Psoas muscle (tissue), 8 donors: ENCODE measurements around the gene EPB41L4B. TPM values are rescaled to one million over a fixed set of nuclear protein-coding genes. Genes with fewer than 3 reads are reported as not detected.

ENCODE experiments used
- ATAC-seq, 4 donors: fragments of 200-7000 bp; cut with Tn5 transposase; one replicate each; pipeline ENCODE4 v1.9.1; 2020; ENCODE audit warnings: moderate library complexity in 3 of 4, mild to moderate bottlenecking in 2 of 4
- DNase-seq, 2 donors: peaks; one replicate each; pipeline ENCODE4 v3.0.0-alpha.2; 2020
- H3K27ac ChIP-seq: fragments of 200-600 bp; one replicate; pipeline ENCODE4 v1.8.0; 2022
- H3K27me3 ChIP-seq, 3 donors: fragments of 200-600 bp in 1 of 3; one replicate each; pipeline versions ENCODE4 v1.6.1 to v1.8.0; 2013 to 2022; ENCODE audit warnings: low read length in 2 of 3, mild to moderate bottlenecking in 2 of 3, moderate library complexity in 1 of 3; ENCODE audit not compliant: insufficient read depth in 3 of 3
- H3K36me3 ChIP-seq, 2 donors: fragments of 200-600 bp in 1 of 2; one replicate each; pipeline versions ENCODE4 v1.6.1 to v1.8.0; 2013 to 2022; ENCODE audit warnings: low read depth in 1 of 2, mild to moderate bottlenecking in 1 of 2, moderate library complexity in 1 of 2; ENCODE audit not compliant: insufficient read depth in 1 of 2
- H3K4me1 ChIP-seq: fragments of 200-600 bp; one replicate; pipeline ENCODE4 v1.8.0; 2022
- H3K4me3 ChIP-seq: fragments of 200-600 bp; one replicate; pipeline ENCODE4 v1.8.0; 2022; ENCODE audit warnings: mild to moderate bottlenecking
- H3K9me3 ChIP-seq: fragments of 200-600 bp; one replicate; pipeline ENCODE4 v1.8.0; 2022
- CTCF ChIP-seq: fragments of 200-600 bp; IDR thresholded peaks from one replicate; pipeline ENCODE4 v1.8.0; 2022; ENCODE audit warnings: antibody characterized with exemption
- WGBS, 3 donors: extraction: QIAGEN DNeasy Blood & Tissue Kit; methylation state at CpG; one replicate each; pipeline versions ENCODE4 v1.1.6 to v1.1.7; 2013; 5-methylcytosine and 5-hydroxymethylcytosine counted together
- intact Hi-C, 2 donors: fragments of 100-400 bp; cut with DNase I; formaldehyde crosslinking; loops; one replicate each; pipeline versions ENCODE4 v1.11.0 to v1.14.2; 2022
- polyA plus RNA-seq, 3 donors: library from polyadenylated mRNA; stranded (reverse); fragments of 200-250 nt; gene quantifications; one replicate each; pipeline ENCODE4 v1.2.3, GENCODE V29; 2013
- total RNA-seq, 4 donors: library from RNA; stranded (reverse); fragmentation: NEBNext Ultra II Directional in 2 of 4; extraction: Animal tissue kit (Norgen Biotek cat#: 25700) in 2 of 4; gene quantifications; one replicate each; pipeline versions ENCODE4 v1.2.1 to v1.2.4, GENCODE V29; 2021 to 2023
- donor health status: healthy with polysubstance abuse.
- donor health status: DM: no; HTN: no; CAD: no; lungs with moderate emphysema.
- donor health status: Bipolar disorder and iron deficiency.
- donor health status: healthy.
- donor health status: DM: yes; HTN: yes; CAD: no.
- donor health status: DM: no; HTN: no; CAD: no.
- donor health status: DM: no; HTN: no; CAD: no.
- donor health status: DM: yes; HTN: yes; CAD: no.

EPB41L4B gene
- total and polyA plus RNA-seq, 7 donors: 0.33 to 4.6 (median 1.8) TPM

- DNase-seq: peak in 1 of 2 donors; percentile 16
- H3K27me3 ChIP-seq: peaks cover 0 to 17% (median 1%) of the 10 kb centered on the region in 3 donors
- H3K36me3 ChIP-seq: no peaks in the 10 kb centered on the region
- H3K4me3 ChIP-seq: peak overlapping the region; percentile 45
- H3K4me1 ChIP-seq: no peaks in the 10 kb centered on the region
- intact Hi-C loops: loop anchor here in 1 of 2 donors (2.0 to 5.0 kb wide), 2 partner anchors 75 to 137 kb away; no protein-coding TSS in a partner anchor
- WGBS, 3 donors: 6 to 12% (median 8%) methylated on average over 21 to 42 of the region's 42 CpGs
- TF ChIP-seq CTCF: no peak
- no peak overlapping the region for H3K27ac ChIP-seq
- no peak for ATAC-seq
- no peaks in the 10 kb centered on the region for H3K9me3 ChIP-seq
These were observed 1.1 kb downstream of the EPB41L4B start for GRCh38 chr9:109319626-109320241.

- 18 to 28% (median 27%) methylated on average over 36 to 41 of the region's 41 CpGs for WGBS, 3 donors
These were observed 1.7 kb downstream of the EPB41L4B start for GRCh38 chr9:109319017-109319625.

GRCh38 chr9:109317979-109318741 lies 2.7 kb downstream of the EPB41L4B start:
- no peak overlapping the region for H3K27ac ChIP-seq
- WGBS, 3 donors: 66 to 71% (median 68%) methylated on average over 13 of the region's 13 CpGs
- H3K4me1 ChIP-seq: no peaks in the 10 kb centered on the region
- ATAC-seq (no peak), DNase-seq (no peak)
- H3K36me3 ChIP-seq: no peaks in the 10 kb centered on the region
- H3K27me3 ChIP-seq: peaks cover 0 to 22% (median 5%) of the 10 kb centered on the region in 3 donors
- intact Hi-C loops: loop anchor here (2.0 to 5.0 kb wide), 2 partner anchors 73 to 136 kb away; no protein-coding TSS in a partner anchor
- no peak overlapping the region for H3K4me3 ChIP-seq
- no peaks in the 10 kb centered on the region for H3K9me3 ChIP-seq
- TF ChIP-seq CTCF: no peak

More at GRCh38 chr9:109319017-109319625, 1.7 kb downstream of the EPB41L4B start:
- H3K27ac ChIP-seq: no peak overlapping the region
- TF ChIP-seq CTCF: no peak
- H3K36me3 ChIP-seq: no peaks in the 10 kb centered on the region
- intact Hi-C loops: loop anchor here in 1 of 2 donors (2.0 to 5.0 kb wide), 2 partner anchors 74 to 137 kb away; no protein-coding TSS in a partner anchor
- peaks cover 0 to 20% (median 1%) of the 10 kb centered on the region in 3 donors for H3K27me3 ChIP-seq
- no peaks in the 10 kb centered on the region for H3K9me3 ChIP-seq
- no peaks in the 10 kb centered on the region for H3K4me1 ChIP-seq
- DNase-seq: no peak
- ATAC-seq: no peak
- peak overlapping the region; percentile 45 for H3K4me3 ChIP-seq

GRCh38 chr9:109317311-109317978 lies 3.4 kb downstream of the EPB41L4B start:
- no peak for TF ChIP-seq CTCF
- H3K4me3 ChIP-seq: no peak overlapping the region
- H3K9me3 ChIP-seq: no peaks in the 10 kb centered on the region
- WGBS, 3 donors: 80 to 85% (median 82%) methylated on average over 13 of the region's 13 CpGs
- no peak overlapping the region for H3K27ac ChIP-seq
- H3K36me3 ChIP-seq: no peaks in the 10 kb centered on the region
- DNase-seq (no peak), ATAC-seq (no peak)
- H3K4me1 ChIP-seq: no peaks in the 10 kb centered on the region
- H3K27me3 ChIP-seq: peaks cover 0 to 22% (median 5%) of the 10 kb centered on the region in 3 donors
- intact Hi-C loops: loop anchor here (2.0 to 5.0 kb wide), 2 partner anchors 73 to 135 kb away; no protein-coding TSS in a partner anchor
